ENCODE results near the gene CEP170.
"Not testable (repeated sequence)": the region's sequence is repeated elsewhere in the genome, so short reads cannot be mapped to it uniquely, and the experiment has no call there.

CEP170 gene

GRCh38 chr1:243234978-243235647 lies 20.0 kb downstream of the CEP170 start:
- no peak overlapping the region for H3K4me3 Mint-ChIP-seq
- no peak overlapping the region for H3K27ac Mint-ChIP-seq
- peaks cover 11% of the 10 kb centered on the region for H3K4me1 Mint-ChIP-seq
- no peak for ATAC-seq (ENCODE audit: low read depth)
- peaks cover 38% of the 10 kb centered on the region for H3K36me3 Mint-ChIP-seq
- no peaks in the 10 kb centered on the region for H3K27me3 Mint-ChIP-seq
- H3K9me3 Mint-ChIP-seq = peaks cover 15% of the 10 kb centered on the region
- no peak for DNase-seq (ENCODE audit: low spot score in 2 of 2)

GRCh38 chr1:243233908-243234307 lies 21.2 kb downstream of the CEP170 start:
- Mint-ChIP-seq H3K27me3 (no peaks in the 10 kb centered on the region), H3K4me1 (peaks cover 5% of the 10 kb centered on the region), H3K4me3 (no peak overlapping the region), H3K27ac (no peak overlapping the region), H3K36me3 (peaks cover 39% of the 10 kb centered on the region), H3K9me3 (peaks cover 13% of the 10 kb centered on the region)
- ATAC-seq (ENCODE audit: low read depth) (no peak), DNase-seq (ENCODE audit: low spot score in 2 of 2) (no peak)

GRCh38 chr1:243230914-243231313 lies 24.2 kb downstream of the CEP170 start:
- Mint-ChIP-seq H3K27ac (peak overlapping the region; percentile 6), H3K4me3 (no peak overlapping the region), H3K27me3 (no peaks in the 10 kb centered on the region), H3K4me1 (peaks cover 10% of the 10 kb centered on the region), H3K9me3 (peaks cover 15% of the 10 kb centered on the region), H3K36me3 (peaks cover 38% of the 10 kb centered on the region)
- ATAC-seq (ENCODE audit: low read depth) = no peak
- no peak for DNase-seq (ENCODE audit: low spot score in 2 of 2)

- no peaks in the 10 kb centered on the region for H3K27me3 Mint-ChIP-seq
- H3K9me3 Mint-ChIP-seq = peaks cover 15% of the 10 kb centered on the region
- peaks cover 7% of the 10 kb centered on the region for H3K4me1 Mint-ChIP-seq
- no peak overlapping the region for H3K27ac Mint-ChIP-seq
- no peak for ATAC-seq (ENCODE audit: low read depth)
- H3K4me3 Mint-ChIP-seq = no peak overlapping the region
- no peak for DNase-seq (ENCODE audit: low spot score in 2 of 2)
- H3K36me3 Mint-ChIP-seq = peaks cover 36% of the 10 kb centered on the region
Observed at GRCh38 chr1:243229526-243229925, 25.6 kb downstream of the CEP170 start.

GRCh38 chr1:243227622-243228021 lies 27.5 kb downstream of the CEP170 start:
- H3K27ac Mint-ChIP-seq = no peak overlapping the region
- H3K9me3 Mint-ChIP-seq = peaks cover 15% of the 10 kb centered on the region
- no peaks in the 10 kb centered on the region for H3K27me3 Mint-ChIP-seq
- ATAC-seq (ENCODE audit: low read depth) = no peak
- H3K4me1 Mint-ChIP-seq = peaks cover 12% of the 10 kb centered on the region
- peaks cover 37% of the 10 kb centered on the region for H3K36me3 Mint-ChIP-seq
- no peak for DNase-seq (ENCODE audit: low spot score in 2 of 2)
- H3K4me3 Mint-ChIP-seq = no peak overlapping the region

- Mint-ChIP-seq H3K36me3 (peaks cover 33% of the 10 kb centered on the region), H3K9me3 (no peaks in the 10 kb centered on the region), H3K4me1 (peaks cover 9% of the 10 kb centered on the region), H3K27ac (peak overlapping the region; percentile 61), H3K27me3 (no peaks in the 10 kb centered on the region), H3K4me3 (no peak overlapping the region)
- ATAC-seq (ENCODE audit: low read depth) (no peak), DNase-seq (ENCODE audit: low spot score in 2 of 2) (no peak)
Observed at GRCh38 chr1:243218059-243218458, 37.0 kb downstream of the CEP170 start.

GRCh38 chr1:243217349-243217748 lies 37.7 kb downstream of the CEP170 start:
- H3K27ac Mint-ChIP-seq = no peak overlapping the region
- no peaks in the 10 kb centered on the region for H3K9me3 Mint-ChIP-seq
- no peak overlapping the region for H3K4me3 Mint-ChIP-seq
- H3K27me3 Mint-ChIP-seq = no peaks in the 10 kb centered on the region
- no peak for DNase-seq (ENCODE audit: low spot score in 2 of 2)
- ATAC-seq (ENCODE audit: low read depth) = no peak
- H3K36me3 Mint-ChIP-seq = peaks cover 31% of the 10 kb centered on the region
- peaks cover 9% of the 10 kb centered on the region for H3K4me1 Mint-ChIP-seq

GRCh38 chr1:243216741-243217140 lies 38.3 kb downstream of the CEP170 start:
- no peaks in the 10 kb centered on the region for H3K27me3 Mint-ChIP-seq
- peaks cover 9% of the 10 kb centered on the region for H3K4me1 Mint-ChIP-seq
- H3K27ac Mint-ChIP-seq = no peak overlapping the region
- ATAC-seq (ENCODE audit: low read depth) (no peak), DNase-seq (ENCODE audit: low spot score in 2 of 2) (no peak)
- H3K4me3 Mint-ChIP-seq = no peak overlapping the region
- no peaks in the 10 kb centered on the region for H3K9me3 Mint-ChIP-seq
- H3K36me3 Mint-ChIP-seq = peaks cover 30% of the 10 kb centered on the region

- not testable (repeated sequence) for H3K27me3 Mint-ChIP-seq; H3K9me3 Mint-ChIP-seq; H3K4me1 Mint-ChIP-seq; ATAC-seq (ENCODE audit: low read depth); H3K4me3 Mint-ChIP-seq; DNase-seq (ENCODE audit: low spot score in 2 of 2)
- peaks cover 27% of the 10 kb centered on the region for H3K36me3 Mint-ChIP-seq
- H3K27ac Mint-ChIP-seq = peak overlapping the region; percentile 2
Observed at GRCh38 chr1:243215276-243215875, 39.7 kb downstream of the CEP170 start.

- Mint-ChIP-seq H3K36me3 (peaks cover 22% of the 10 kb centered on the region), H3K4me3 (no peak overlapping the region), H3K27me3 (no peaks in the 10 kb centered on the region), H3K27ac (no peak overlapping the region), H3K4me1 (peaks cover 5% of the 10 kb centered on the region), H3K9me3 (no peaks in the 10 kb centered on the region)
- no peak for ATAC-seq (ENCODE audit: low read depth)
- DNase-seq (ENCODE audit: low spot score in 2 of 2) = no peak
Observed at GRCh38 chr1:243213045-243213787, 41.9 kb downstream of the CEP170 start.

- not testable (repeated sequence) for H3K4me1 Mint-ChIP-seq; H3K27ac Mint-ChIP-seq; H3K27me3 Mint-ChIP-seq; ATAC-seq (ENCODE audit: low read depth); H3K4me3 Mint-ChIP-seq; H3K9me3 Mint-ChIP-seq; DNase-seq (ENCODE audit: low spot score in 2 of 2)
- peaks cover 21% of the 10 kb centered on the region for H3K36me3 Mint-ChIP-seq
Observed at GRCh38 chr1:243211984-243212383, 43.1 kb downstream of the CEP170 start.

GRCh38 chr1:243205026-243205501 lies 50.0 kb downstream of the CEP170 start:
- not testable (repeated sequence) for H3K9me3 Mint-ChIP-seq; H3K4me3 Mint-ChIP-seq; H3K4me1 Mint-ChIP-seq; DNase-seq (ENCODE audit: low spot score in 2 of 2); ATAC-seq (ENCODE audit: low read depth); H3K27ac Mint-ChIP-seq; H3K27me3 Mint-ChIP-seq
- peaks cover 18% of the 10 kb centered on the region for H3K36me3 Mint-ChIP-seq

GRCh38 chr1:243204336-243204735 lies 50.7 kb downstream of the CEP170 start:
- not testable (repeated sequence) for H3K27ac Mint-ChIP-seq; H3K4me1 Mint-ChIP-seq; H3K4me3 Mint-ChIP-seq; H3K27me3 Mint-ChIP-seq; DNase-seq (ENCODE audit: low spot score in 2 of 2); ATAC-seq (ENCODE audit: low read depth); H3K9me3 Mint-ChIP-seq
- H3K36me3 Mint-ChIP-seq = peaks cover 18% of the 10 kb centered on the region

- not testable (repeated sequence) for DNase-seq (ENCODE audit: low spot score in 2 of 2); H3K27me3 Mint-ChIP-seq; ATAC-seq (ENCODE audit: low read depth); H3K4me1 Mint-ChIP-seq; H3K4me3 Mint-ChIP-seq; H3K27ac Mint-ChIP-seq; H3K9me3 Mint-ChIP-seq
- H3K36me3 Mint-ChIP-seq = peaks cover 17% of the 10 kb centered on the region
Observed at GRCh38 chr1:243203196-243203595, 51.9 kb downstream of the CEP170 start.
